Ectodermal cell (in vitro differentiated cells): ENCODE results near the gene P2RY12.

Experiments
- H3K27ac ChIP-seq: 2 replicates; pipeline ENCODE4 v1.7.0; 2013; ENCODE audit warnings: mild to moderate bottlenecking, low read depth, low read length; ENCODE audit not compliant: insufficient read depth, poor library complexity, severe bottlenecking
- H3K27me3 ChIP-seq: 2 replicates; pipeline ENCODE4 v1.7.0; 2013; ENCODE audit warnings: mild to moderate bottlenecking, low read length; ENCODE audit not compliant: insufficient read depth, control insufficient read depth, poor library complexity, severe bottlenecking
- H3K36me3 ChIP-seq: one replicate; pipeline ENCODE4 v1.7.0; 2013; ENCODE audit warnings: low read length; ENCODE audit not compliant: control insufficient read depth, insufficient read depth
- H3K4me1 ChIP-seq: one replicate; pipeline ENCODE4 v1.7.0; 2013; ENCODE audit warnings: low read length; ENCODE audit not compliant: control insufficient read depth, insufficient read depth
- H3K4me3 ChIP-seq: 2 replicates; pipeline ENCODE4 v1.7.0; 2013; ENCODE audit warnings: low read depth, low read length, control low read depth; ENCODE audit not compliant: insufficient read depth
- H3K9me3 ChIP-seq: 2 replicates; pipeline ENCODE4 v1.7.0; 2013; ENCODE audit warnings: mild to moderate bottlenecking, low read length, moderate library complexity; ENCODE audit not compliant: control insufficient read depth
- WGBS, 2 experiments: methylation state at CpG; one replicate each; pipeline ENCODE4 v1.1.7; 2013; ENCODE audit warnings: missing lambda C conversion rate in 2 of 2; 5-methylcytosine and 5-hydroxymethylcytosine counted together

P2RY12 gene

GRCh38 chr3:151314593-151314992 is 70.0 kb downstream of the P2RY12 start:
- Histone ChIP-seq H3K27ac (no peak overlapping the region), H3K9me3 (no peaks in the 10 kb centered on the region), H3K4me1 (no peaks in the 10 kb centered on the region), H3K4me3 (no peak overlapping the region), H3K36me3 (no peaks in the 10 kb centered on the region), H3K27me3 (no peaks in the 10 kb centered on the region)
- WGBS, 2 experiments, result 90 to 96% methylated on average over 5 of the region's 5 CpGs

GRCh38 chr3:151314137-151314536 is 70.4 kb downstream of the P2RY12 start:
- no peak overlapping the region for H3K27ac ChIP-seq
- no peaks in the 10 kb centered on the region for H3K27me3 ChIP-seq
- no peak overlapping the region for H3K4me3 ChIP-seq
- no peaks in the 10 kb centered on the region for H3K36me3 ChIP-seq
- no peaks in the 10 kb centered on the region for H3K4me1 ChIP-seq
- no peaks in the 10 kb centered on the region for H3K9me3 ChIP-seq
- 97 to 99% methylated on average over 2 of the region's 2 CpGs for WGBS, 2 experiments

- H3K36me3 ChIP-seq, result no peaks in the 10 kb centered on the region
- no peaks in the 10 kb centered on the region for H3K27me3 ChIP-seq
- H3K4me1 ChIP-seq, result no peaks in the 10 kb centered on the region
- H3K4me3 ChIP-seq, result no peak overlapping the region
- WGBS, 2 experiments, result 76 to 79% methylated on average over 3 of the region's 3 CpGs
- H3K27ac ChIP-seq, result no peak overlapping the region
- H3K9me3 ChIP-seq, result no peaks in the 10 kb centered on the region
Measured at GRCh38 chr3:151312972-151313371, 71.6 kb downstream of the P2RY12 start.

GRCh38 chr3:151309566-151309965 is 75.0 kb downstream of the P2RY12 start:
- Histone ChIP-seq H3K9me3 (no peaks in the 10 kb centered on the region), H3K27ac (no peak overlapping the region), H3K36me3 (no peaks in the 10 kb centered on the region), H3K4me1 (peaks cover 4% of the 10 kb centered on the region), H3K27me3 (no peaks in the 10 kb centered on the region), H3K4me3 (no peak overlapping the region)
- 89 to 98% methylated on average over 2 of the region's 2 CpGs for WGBS, 2 experiments

- Histone ChIP-seq H3K36me3 (no peaks in the 10 kb centered on the region), H3K4me3 (no peak overlapping the region), H3K27ac (no peak overlapping the region), H3K4me1 (peaks cover 4% of the 10 kb centered on the region), H3K27me3 (no peaks in the 10 kb centered on the region), H3K9me3 (no peaks in the 10 kb centered on the region)
- 83 to 92% methylated on average over 1 of the region's 1 CpG for WGBS, 2 experiments
Measured at GRCh38 chr3:151307583-151308488, 76.7 kb downstream of the P2RY12 start.

- H3K36me3 ChIP-seq, result no peaks in the 10 kb centered on the region
- no peak overlapping the region for H3K27ac ChIP-seq
- no peak overlapping the region for H3K4me3 ChIP-seq
- no peaks in the 10 kb centered on the region for H3K27me3 ChIP-seq
- H3K9me3 ChIP-seq, result no peaks in the 10 kb centered on the region
- peaks cover 4% of the 10 kb centered on the region for H3K4me1 ChIP-seq
Measured at GRCh38 chr3:151307131-151307530, 77.4 kb downstream of the P2RY12 start.

- Histone ChIP-seq H3K27ac (no peak overlapping the region), H3K27me3 (no peaks in the 10 kb centered on the region), H3K36me3 (no peaks in the 10 kb centered on the region), H3K4me3 (no peak overlapping the region), H3K4me1 (peaks cover 4% of the 10 kb centered on the region), H3K9me3 (no peaks in the 10 kb centered on the region)
- 95 to 96% methylated on average over 6 of the region's 6 CpGs for WGBS, 2 experiments
Measured at GRCh38 chr3:151306168-151306810, 78.3 kb downstream of the P2RY12 start.

GRCh38 chr3:151305775-151306151 is 78.8 kb downstream of the P2RY12 start:
- 92 to 94% methylated on average over 4 of the region's 4 CpGs for WGBS, 2 experiments
- Histone ChIP-seq H3K4me1 (peaks cover 4% of the 10 kb centered on the region), H3K4me3 (no peak overlapping the region), H3K36me3 (no peaks in the 10 kb centered on the region), H3K27ac (no peak overlapping the region), H3K27me3 (no peaks in the 10 kb centered on the region), H3K9me3 (no peaks in the 10 kb centered on the region)

- WGBS, 2 experiments, result 51 to 56% methylated on average over 7 of the region's 7 CpGs
- peaks cover 4% of the 10 kb centered on the region for H3K4me1 ChIP-seq
- no peak overlapping the region for H3K4me3 ChIP-seq
- no peaks in the 10 kb centered on the region for H3K9me3 ChIP-seq
- no peaks in the 10 kb centered on the region for H3K36me3 ChIP-seq
- H3K27me3 ChIP-seq, result no peaks in the 10 kb centered on the region
- peak overlapping the region; percentile 27 for H3K27ac ChIP-seq
Measured at GRCh38 chr3:151305060-151305774, 79.3 kb downstream of the P2RY12 start.

- H3K36me3 ChIP-seq, result no peaks in the 10 kb centered on the region
- 64 to 70% methylated on average over 1 of the region's 2 CpGs for WGBS, 2 experiments
- no peaks in the 10 kb centered on the region for H3K27me3 ChIP-seq
- no peaks in the 10 kb centered on the region for H3K9me3 ChIP-seq
- H3K27ac ChIP-seq, result no peak overlapping the region
- peaks cover 4% of the 10 kb centered on the region for H3K4me1 ChIP-seq
- H3K4me3 ChIP-seq, result no peak overlapping the region
Measured at GRCh38 chr3:151303751-151304150, 80.8 kb downstream of the P2RY12 start.
